CD14-positive monocyte (primary cell): ENCODE results near the gene DRC1. TPM values are rescaled to one million over a fixed set of nuclear protein-coding genes. Genes with fewer than 3 reads are reported as not detected.

Experiments used
- DNase-seq, 3 donors: peaks; one replicate each; pipeline ENCODE4 v3.0.0-alpha.2; 2011 to 2022
- H2AFZ ChIP-seq: 2 replicates; pipeline ENCODE4 v1.6.0; 2012; ENCODE audit warnings: mild to moderate bottlenecking, low read depth, low read length, inconsistent platforms; ENCODE audit not compliant: insufficient read depth, poor library complexity, severe bottlenecking
- H3K27ac ChIP-seq, 2 donors: 1 replicate in 1 of 2; 2 replicates in 1 of 2; pipeline ENCODE4 v1.5.1; 2012 to 2013; ENCODE audit warnings: low read length in 2 of 2, control low read depth in 1 of 2, inconsistent platforms in 1 of 2, low read depth in 1 of 2, mild to moderate bottlenecking in 1 of 2
- H3K27me3 ChIP-seq, 2 donors: one replicate each; pipeline versions ENCODE4 v1.6.0 to v1.6.1; 2011 to 2013; ENCODE audit warnings: low read length in 2 of 2; ENCODE audit not compliant: control insufficient read depth in 2 of 2, insufficient read depth in 2 of 2
- H3K36me3 ChIP-seq, 2 donors: replicated peaks in 1 of 2; 1 replicate in 1 of 2; 2 replicates in 1 of 2; pipeline versions ENCODE4 v1.5.1 to v1.6.1; 2012 to 2013; ENCODE audit warnings: low read length in 2 of 2, control low read depth in 1 of 2, inconsistent platforms in 1 of 2, mild to moderate bottlenecking in 1 of 2; ENCODE audit not compliant: insufficient read depth in 2 of 2, control insufficient read depth in 1 of 2
- H3K4me1 ChIP-seq, 2 donors: 1 replicate in 1 of 2; 2 replicates in 1 of 2; pipeline versions ENCODE4 v1.5.1 to v1.6.1; 2012 to 2013; ENCODE audit warnings: low read length in 2 of 2, control low read depth in 1 of 2, inconsistent platforms in 1 of 2, mild to moderate bottlenecking in 1 of 2, moderate library complexity in 1 of 2; ENCODE audit not compliant: insufficient read depth in 2 of 2, control insufficient read depth in 1 of 2
- H3K4me2 ChIP-seq: replicated peaks from 2 replicates; pipeline ENCODE3; 2012; ENCODE audit warnings: low read length, moderate library complexity, mild to moderate bottlenecking; ENCODE audit not compliant: poor library complexity, severe bottlenecking; ENCODE audit errors: extremely low read depth
- H3K4me3 ChIP-seq, 3 experiments: fragments of 200-600 bp in 1 of 3; sonication (generic) in 1 of 3; replicated peaks in 1 of 3; 1 replicate in 2 of 3; 2 replicates in 1 of 3; pipeline ENCODE4 v1.5.1; 2011 to 2013; ENCODE audit warnings: low read length in 3 of 3, mild to moderate bottlenecking in 3 of 3, control low read depth in 2 of 3, low read depth in 2 of 3, inconsistent platforms in 1 of 3, moderate library complexity in 1 of 3
- H3K79me2 ChIP-seq: 2 replicates; pipeline ENCODE4 v1.6.0; 2012; ENCODE audit warnings: mild to moderate bottlenecking, control low read depth, inconsistent platforms, low read length, moderate library complexity; ENCODE audit not compliant: insufficient read depth
- H3K9ac ChIP-seq: 2 replicates; pipeline ENCODE4 v1.6.0; 2017; ENCODE audit warnings: low read length, mild to moderate bottlenecking; ENCODE audit not compliant: insufficient read depth, poor library complexity, severe bottlenecking
- H3K9me3 ChIP-seq, 2 donors: replicated peaks in 1 of 2; 1 replicate in 1 of 2; 2 replicates in 1 of 2; pipeline versions ENCODE4 v1.5.1 to v1.6.1; 2012 to 2013; ENCODE audit warnings: low read length in 2 of 2, control low read depth in 1 of 2; ENCODE audit not compliant: control insufficient read depth in 1 of 2, insufficient read depth in 1 of 2
- H4K20me1 ChIP-seq: 2 replicates; pipeline ENCODE4 v1.6.0; 2012; ENCODE audit warnings: mild to moderate bottlenecking, low read length, control low read depth, moderate library complexity; ENCODE audit not compliant: insufficient read depth
- H3K27ac Mint-ChIP-seq, 7 donors: one replicate each; pipeline ENCODE4 v1.8.0; 2020; ENCODE audit warnings: mild to moderate bottlenecking in 7 of 7, mixed read lengths in 7 of 7, moderate library complexity in 6 of 7, inconsistent platforms in 2 of 7
- H3K27me3 Mint-ChIP-seq, 3 donors: one replicate each; pipeline ENCODE4 v1.8.0; 2021 to 2022; ENCODE audit warnings: low read depth in 3 of 3, mild to moderate bottlenecking in 3 of 3, mixed read lengths in 3 of 3, moderate library complexity in 3 of 3, inconsistent platforms in 1 of 3
- H3K36me3 Mint-ChIP-seq, 2 donors: one replicate each; pipeline ENCODE4 v1.8.0; 2020; ENCODE audit warnings: mixed read lengths in 2 of 2, inconsistent platforms in 1 of 2, mild to moderate bottlenecking in 1 of 2
- H3K4me1 Mint-ChIP-seq: one replicate; pipeline ENCODE4 v1.8.0; 2020; ENCODE audit warnings: mild to moderate bottlenecking, mixed read lengths
- H3K4me3 Mint-ChIP-seq, 2 donors: one replicate each; pipeline ENCODE4 v1.8.0; 2020; ENCODE audit warnings: mild to moderate bottlenecking in 2 of 2, mixed read lengths in 2 of 2, moderate library complexity in 1 of 2
- H3K9me3 Mint-ChIP-seq, 7 donors: one replicate each; pipeline ENCODE4 v1.8.0; 2020 to 2022; ENCODE audit warnings: mixed read lengths in 7 of 7, mild to moderate bottlenecking in 6 of 7, moderate library complexity in 6 of 7, inconsistent platforms in 2 of 7
- CTCF ChIP-seq: fragments of 200-600 bp; IDR thresholded peaks from one replicate; pipeline ENCODE4 v1.8.0; 2022; ENCODE audit warnings: antibody characterized with exemption, mild to moderate bottlenecking
- WGBS: methylation state at CpG from one replicate; pipeline ENCODE4 v1.1.5; 2013; ENCODE audit warnings: missing lambda C conversion rate; ENCODE audit not compliant: insufficient coverage; 5-methylcytosine and 5-hydroxymethylcytosine counted together
- intact Hi-C, 2 donors: fragments of 100-400 bp; cut with micrococcal nuclease; formaldehyde crosslinking; loops; one replicate each; pipeline versions ENCODE4 v1.15.0 to v1.15.1; 2023
- polyA plus RNA-seq, 3 donors: library from polyadenylated mRNA; depleted of rRNA in 1 of 3; unstranded in 2 of 3; stranded (reverse) in 1 of 3; fragments of 300-500 nt in 2 of 3; fragments of >200 nt in 1 of 3; fragmentation: Illumina TruSeq in 2 of 3; gene quantifications; 1 replicate in 2 of 3; 2 replicates in 1 of 3; pipeline ENCODE4 v1.2.3, GENCODE V29; 2012 to 2021

The DRC1 gene
- polyA plus RNA-seq, 3 donors, result not detected

GRCh38 chr2:26483027-26483326 lies 81.3 kb downstream of the DRC1 start:
- intact Hi-C loops, result no loop called here
- H3K27ac Mint-ChIP-seq, result no peak overlapping the region
- H3K27me3 Mint-ChIP-seq, result peaks cover 5 to 10% (median 6%) of the 10 kb centered on the region in 3 donors

GRCh38 chr2:26483516-26483915 lies 81.8 kb downstream of the DRC1 start:
- Mint-ChIP-seq H3K36me3 (no peaks in the 10 kb centered on the region), H3K4me1 (peaks cover 2% of the 10 kb centered on the region), H3K9me3 (peaks cover 0 to 3% (median 0%) of the 10 kb centered on the region in 7 donors), H3K27me3 (peaks cover 5 to 10% (median 5%) of the 10 kb centered on the region in 3 donors), H3K4me3 (no peak overlapping the region), H3K27ac (no peak overlapping the region)
- DNase-seq, result no peak
- H3K27me3 ChIP-seq, result no peaks in the 10 kb centered on the region
- H3K4me2 ChIP-seq, result no peak overlapping the region
- H3K9ac ChIP-seq, result no peak overlapping the region
- H3K36me3 ChIP-seq, result no peaks in the 10 kb centered on the region
- no peak for TF ChIP-seq CTCF
- H3K79me2 ChIP-seq, result no peaks in the 10 kb centered on the region
- intact Hi-C loops, result no loop called here
- H3K4me1 ChIP-seq, result no peaks in the 10 kb centered on the region
- H3K4me3 ChIP-seq, result no peak overlapping the region
- no peaks in the 10 kb centered on the region for H4K20me1 ChIP-seq
- no peak overlapping the region for H3K27ac ChIP-seq
- no peak overlapping the region for H2AFZ ChIP-seq
- WGBS, result 93% methylated on average over 7 of the region's 11 CpGs
- no peaks in the 10 kb centered on the region for H3K9me3 ChIP-seq

More at GRCh38 chr2:26483027-26483326, 81.3 kb downstream of the DRC1 start:
- H3K4me1 Mint-ChIP-seq, result peaks cover 2% of the 10 kb centered on the region
- Histone ChIP-seq H3K4me3 (no peak overlapping the region), H3K4me1 (no peaks in the 10 kb centered on the region), H3K9me3 (no peaks in the 10 kb centered on the region), H2AFZ (no peak overlapping the region), H3K27ac (no peak overlapping the region), H3K4me2 (no peak overlapping the region), H4K20me1 (no peaks in the 10 kb centered on the region), H3K9ac (no peak overlapping the region), H3K79me2 (no peaks in the 10 kb centered on the region), H3K27me3 (no peaks in the 10 kb centered on the region), H3K36me3 (no peaks in the 10 kb centered on the region)
- WGBS, result 88% methylated on average over 1 of the region's 11 CpGs
- H3K4me3 Mint-ChIP-seq, result no peak overlapping the region
- DNase-seq, result no peak
- TF ChIP-seq CTCF, result no peak
- no peaks in the 10 kb centered on the region for H3K36me3 Mint-ChIP-seq
- peaks cover 0 to 3% (median 0%) of the 10 kb centered on the region in 7 donors for H3K9me3 Mint-ChIP-seq
